DND-41 (cell line): ENCODE results near the gene PYGB.

Experiments
- ATAC-seq: fragments of 200-7000 bp; cut with Tn5 transposase; 3 replicates; pipeline ENCODE4 v1.9.1; 2021; ENCODE audit warnings: low read depth; ENCODE audit not compliant: insufficient read depth
- DNase-seq: peaks from one replicate; pipeline ENCODE4 v3.0.0-alpha.2; 2020
- H2AFZ ChIP-seq: 2 replicates; pipeline ENCODE4 v1.6.0; 2012; ENCODE audit warnings: low read depth, low read length
- H3K27ac ChIP-seq: 2 replicates; pipeline ENCODE4 v1.5.1; 2012; ENCODE audit warnings: low read length, inconsistent platforms
- H3K27me3 ChIP-seq: fragments of 200-600 bp; sonication (generic); 2 replicates; pipeline ENCODE4 v1.6.0; 2012; ENCODE audit warnings: low read length, mild to moderate bottlenecking, inconsistent platforms; ENCODE audit not compliant: insufficient read depth, poor library complexity
- H3K36me3 ChIP-seq: 2 replicates; pipeline ENCODE4 v1.5.1; 2012; ENCODE audit warnings: low read length, inconsistent platforms; ENCODE audit not compliant: insufficient read depth
- H3K4me1 ChIP-seq: 2 replicates; pipeline ENCODE4 v1.5.1; 2012; ENCODE audit warnings: mild to moderate bottlenecking, low read length; ENCODE audit not compliant: insufficient read depth
- H3K4me2 ChIP-seq: 2 replicates; pipeline ENCODE4 v1.6.0; 2012; ENCODE audit warnings: mild to moderate bottlenecking, moderate library complexity, low read length, inconsistent platforms; ENCODE audit not compliant: insufficient read depth
- H3K4me3 ChIP-seq, 2 experiments: fragments of 200-600 bp in 1 of 2; shearing (Covaris generic) in 1 of 2; 2 replicates each; pipeline ENCODE4 v1.5.1; 2012 to 2016; ENCODE audit warnings: inconsistent platforms in 2 of 2, low read length in 2 of 2, mild to moderate bottlenecking in 2 of 2, low read depth in 1 of 2, moderate library complexity in 1 of 2
- H3K79me2 ChIP-seq: 2 replicates; pipeline ENCODE4 v1.6.0; 2012; ENCODE audit warnings: low read length, inconsistent platforms; ENCODE audit not compliant: insufficient read depth
- H3K9ac ChIP-seq: 2 replicates; pipeline ENCODE4 v1.6.0; 2012; ENCODE audit warnings: low read depth, mild to moderate bottlenecking, inconsistent platforms, low read length, moderate library complexity
- H3K9me3 ChIP-seq: 2 replicates; pipeline ENCODE4 v1.5.1; 2012; ENCODE audit warnings: low read length, moderate library complexity, mild to moderate bottlenecking, inconsistent platforms; ENCODE audit not compliant: insufficient read depth, severe bottlenecking
- H4K20me1 ChIP-seq: 2 replicates; pipeline ENCODE4 v1.6.0; 2012; ENCODE audit warnings: low read length; ENCODE audit not compliant: insufficient read depth
- CTCF ChIP-seq: IDR thresholded peaks from 2 replicates; pipeline ENCODE4 v1.5.1; 2012; ENCODE audit warnings: borderline replicate concordance, low read length, moderate library complexity, mild to moderate bottlenecking; ENCODE audit not compliant: poor library complexity, severe bottlenecking; ENCODE audit errors: extremely low read depth
- EZH2 ChIP-seq: IDR thresholded peaks from 3 replicates; pipeline ENCODE4 v1.6.1; 2012; ENCODE audit warnings: borderline replicate concordance, low read depth, mild to moderate bottlenecking, moderate library complexity, low read length, inconsistent platforms; ENCODE audit not compliant: severe bottlenecking

The PYGB gene

GRCh38 chr20:25209911-25210310 lies 38.0 kb upstream of the PYGB start:
- Histone ChIP-seq H3K4me2 (no peak overlapping the region), H4K20me1 (peaks cover 10% of the 10 kb centered on the region; the same call in 1 of the 2 replicates), H3K27me3 (no peaks in the 10 kb centered on the region), H3K4me1 (no peaks in the 10 kb centered on the region), H3K9ac (no peak overlapping the region), H3K79me2 (peaks cover 20% of the 10 kb centered on the region), H2AFZ (no peak overlapping the region), H3K27ac (no peak overlapping the region), H3K9me3 (no peaks in the 10 kb centered on the region), H3K36me3 (peaks cover 52% of the 10 kb centered on the region), H3K4me3 (no peak overlapping the region)
- DNase-seq (no peak), ATAC-seq (no peak)
- TF ChIP-seq EZH2 = no peak
- no peak for TF ChIP-seq CTCF

GRCh38 chr20:25211273-25211672 lies 36.6 kb upstream of the PYGB start:
- ATAC-seq (no peak), DNase-seq (no peak)
- TF ChIP-seq CTCF = no peak
- TF ChIP-seq EZH2 = no peak
- H3K9ac ChIP-seq = no peak overlapping the region
- no peaks in the 10 kb centered on the region; the same call in 1 of the 2 replicates for H4K20me1 ChIP-seq
- H3K9me3 ChIP-seq = no peaks in the 10 kb centered on the region
- H3K79me2 ChIP-seq = peaks cover 8% of the 10 kb centered on the region; the same call in 1 of the 2 replicates
- H3K4me1 ChIP-seq = no peaks in the 10 kb centered on the region
- no peaks in the 10 kb centered on the region for H3K27me3 ChIP-seq
- no peak overlapping the region for H2AFZ ChIP-seq
- H3K36me3 ChIP-seq = peaks cover 63% of the 10 kb centered on the region
- H3K4me3 ChIP-seq = no peak overlapping the region
- no peak overlapping the region for H3K4me2 ChIP-seq
- no peak overlapping the region for H3K27ac ChIP-seq

- Histone ChIP-seq H2AFZ (no peak overlapping the region), H3K9me3 (no peaks in the 10 kb centered on the region), H3K27me3 (no peaks in the 10 kb centered on the region), H3K4me1 (no peaks in the 10 kb centered on the region), H3K4me2 (no peak overlapping the region), H3K27ac (no peak overlapping the region), H3K9ac (no peak overlapping the region), H3K36me3 (peaks cover 72% of the 10 kb centered on the region), H3K4me3 (no peak overlapping the region), H3K79me2 (peaks cover 3% of the 10 kb centered on the region; the same call in 1 of the 2 replicates), H4K20me1 (no peaks in the 10 kb centered on the region; the same call in 1 of the 2 replicates)
- TF ChIP-seq CTCF (no peak), EZH2 (no peak)
- ATAC-seq = no peak
- DNase-seq = no peak
Measured at GRCh38 chr20:25212242-25212641, 35.6 kb upstream of the PYGB start.
